Fibroblast of villous mesenchyme (primary cell): ENCODE measurements around the gene PACS1. TPM values are rescaled to one million over a fixed set of nuclear protein-coding genes. Genes with fewer than 3 reads are reported as not detected.
A peak's percentile ranks its signal among the peaks of the same experiment; 100 is the strongest.

Experiments used
- DNase-seq: peaks from one replicate; pipeline ENCODE4 v3.0.0-alpha.2; 2010; ENCODE audit warnings: low read depth
- H3K4me3 ChIP-seq: 2 replicates; pipeline ENCODE4 v1.5.1; 2011; ENCODE audit warnings: low read depth, mild to moderate bottlenecking, low read length
- CTCF ChIP-seq: IDR thresholded peaks from 2 replicates; pipeline ENCODE4 v1.5.1; 2012; ENCODE audit warnings: low read depth, mild to moderate bottlenecking, low read length; ENCODE audit not compliant: insufficient read depth
- total RNA-seq: library from RNA; depleted of rRNA; stranded (reverse); fragments of >200 nt; gene quantifications from 2 replicates; pipeline ENCODE4 v1.2.3, GENCODE V29; 2012

The PACS1 gene
- total RNA-seq, 1 donor: 36.7 TPM

- no peak overlapping the region for H3K4me3 ChIP-seq
- DNase-seq: no peak
- TF ChIP-seq CTCF: no peak
Measured at GRCh38 chr11:66143996-66144678, 74.1 kb downstream of the PACS1 start.

GRCh38 chr11:66146074-66146473 lies 76.0 kb downstream of the PACS1 start:
- no peak for TF ChIP-seq CTCF
- H3K4me3 ChIP-seq: no peak overlapping the region
- DNase-seq: no peak

GRCh38 chr11:66146940-66147339 lies 76.9 kb downstream of the PACS1 start:
- no peak for TF ChIP-seq CTCF
- DNase-seq: no peak
- H3K4me3 ChIP-seq: no peak overlapping the region

GRCh38 chr11:66150140-66150539 lies 80.1 kb downstream of the PACS1 start:
- TF ChIP-seq CTCF: no peak
- peak overlapping the region; percentile 2 for H3K4me3 ChIP-seq
- DNase-seq: peak; percentile 52

GRCh38 chr11:66150725-66151124 lies 80.7 kb downstream of the PACS1 start:
- DNase-seq: no peak
- TF ChIP-seq CTCF: no peak
- no peak overlapping the region for H3K4me3 ChIP-seq

- H3K4me3 ChIP-seq: no peak overlapping the region
- no peak for DNase-seq
- TF ChIP-seq CTCF: no peak
Measured at GRCh38 chr11:66151273-66151672, 81.2 kb downstream of the PACS1 start.

GRCh38 chr11:66154109-66154508 lies 84.0 kb downstream of the PACS1 start:
- H3K4me3 ChIP-seq: no peak overlapping the region
- no peak for TF ChIP-seq CTCF
- DNase-seq: no peak
